H1 (cell line): ENCODE data around the gene SHMT1. TPM values are rescaled to one million over a fixed set of nuclear protein-coding genes. Genes with fewer than 3 reads are reported as not detected.

ENCODE experiments used
- SIN3A ChIP-seq, 2 experiments: IDR thresholded peaks in 1 of 2; conservative IDR thresholded peaks in 1 of 2; 2 replicates each; pipeline ENCODE4 v1.6.1; 2011 to 2012; ENCODE audit warnings: low read length in 2 of 2, improper control_type of control experiment in 1 of 2, low read depth in 1 of 2, mild to moderate bottlenecking in 1 of 2
- polyA plus RNA-seq, 7 experiments: library from polyadenylated mRNA; depleted of rRNA in 3 of 7; stranded (reverse) in 5 of 7; unstranded in 2 of 7; fragments of >200 nt in 5 of 7; fragments of 200-250 nt in 2 of 7; gene quantifications; 1 replicate in 5 of 7; 2 replicates in 1 of 7; 4 replicates in 1 of 7; pipeline versions ENCODE4 v1.2.1 to v1.2.3, GENCODE V29; 2011 to 2013; ENCODE audit warnings: missing spikeins in 2 of 7, mixed read lengths in 2 of 7
- total RNA-seq: library from RNA; stranded (reverse); fragmentation: NEBNext Ultra II Directional; extraction: Animal tissue kit (Norgen Biotek cat#: 25700); gene quantifications from 2 replicates; pipeline ENCODE4 v1.2.1, GENCODE V29; 2021

SHMT1 gene
- total and polyA plus RNA-seq, 2 of the 8 experiments (the other 6 are each of a cell fraction or from before 2014, with no cell fraction given): 30.7 to 39.3 TPM

- no peak for TF ChIP-seq SIN3A (conservative IDR thresholded peaks at IDR 0.05 in 1 of 2, IDR thresholded peaks at IDR 0.05 in 1 of 2; ENCODE audit: low read depth in 1 of 2, low read length in 2 of 2)
Observed at GRCh38 chr17:18318117-18318516, 45.2 kb downstream of the SHMT1 start (continued).
